ENCODE results near the gene BOD1L1. TPM values are rescaled to one million over a fixed set of nuclear protein-coding genes. Genes with fewer than 3 reads are reported as not detected.

The BOD1L1 gene
- total and polyA plus RNA-seq, 2 donors (not counting 1 experiment from before 2014, with no cell fraction given) = 20.2 to 109 TPM

- H3K9me3 ChIP-seq (ENCODE audit: control extremely low read depth in 1 of 3, control insufficient read depth in 2 of 3, insufficient read depth in 1 of 3, low read length in 2 of 3) = peaks cover 0 to 6% (median 2%) of the 10 kb centered on the region in 3 donors
- H2AFZ ChIP-seq (ENCODE audit: insufficient read depth, low read depth, low read length, poor library complexity, severe bottlenecking) = no peak overlapping the region
- POLR2A ChIA-PET = no interaction called here
- no peak overlapping the region for H3K27ac ChIP-seq (ENCODE audit: low read length in 2 of 2)
- peaks cover 0 to 8% (median 0%) of the 10 kb centered on the region in 4 experiments for H3K27me3 ChIP-seq (replicated peaks in 1 of 4; ENCODE audit: control extremely low read depth in 1 of 4, control insufficient read depth in 3 of 4, insufficient read depth in 4 of 4, low read length in 3 of 4)
- no peak overlapping the region for H3K4me3 ChIP-seq (ENCODE audit: control extremely low read depth in 1 of 5, extremely low read depth in 1 of 5, insufficient read depth in 1 of 5, low read depth in 2 of 5, low read length in 4 of 5)
- no peaks in the 10 kb centered on the region for H3K36me3 ChIP-seq (replicated peaks in 1 of 2; ENCODE audit: control extremely low read depth in 1 of 2, control insufficient read depth in 1 of 2, extremely low read depth in 1 of 2, insufficient read depth in 2 of 2, low read length in 1 of 2)
- TF ChIP-seq CTCF (IDR thresholded peaks at IDR 0.05) (no peak), EZH2 (IDR thresholded peaks at IDR 0.05; ENCODE audit: borderline replicate concordance, insufficient read depth, low read depth, low read length, poor library complexity, severe bottlenecking) (no peak)
- no peak overlapping the region for H3K4me2 ChIP-seq (replicated peaks; ENCODE audit: low read depth, low read length, poor library complexity, severe bottlenecking)
- Mint-ChIP-seq H3K27me3 (peaks cover 15% of the 10 kb centered on the region), H3K4me3 (no peak overlapping the region), H3K9me3 (ENCODE audit: insufficient read depth) (peaks cover 10% of the 10 kb centered on the region), H3K4me1 (no peaks in the 10 kb centered on the region), H3K27ac (no peak overlapping the region)
- DNase-seq (no peak), ATAC-seq (ENCODE audit: low read depth) (no peak)
- no peak overlapping the region for H3K9ac ChIP-seq (ENCODE audit: low read length)
- no peaks in the 10 kb centered on the region for H3K4me1 ChIP-seq (ENCODE audit: control insufficient read depth in 2 of 2, insufficient read depth in 2 of 2, low read length in 2 of 2)
- H4K20me1 ChIP-seq (ENCODE audit: control insufficient read depth, insufficient read depth, low read length, poor library complexity, severe bottlenecking) = no peaks in the 10 kb centered on the region
- H3K79me2 ChIP-seq (ENCODE audit: control insufficient read depth, insufficient read depth, low read length) = no peaks in the 10 kb centered on the region
- CTCF ChIA-PET = no interaction called here
- intact Hi-C loops (cut with micrococcal nuclease) = no loop called here
Observed at GRCh38 chr4:13673167-13673566, 45.6 kb upstream of the BOD1L1 start.

- Mint-ChIP-seq H3K9me3 (ENCODE audit: insufficient read depth) (peaks cover 4% of the 10 kb centered on the region), H3K27ac (no peak overlapping the region), H3K4me3 (no peak overlapping the region), H3K27me3 (peaks cover 15% of the 10 kb centered on the region), H3K4me1 (no peaks in the 10 kb centered on the region)
- H3K4me3 ChIP-seq (ENCODE audit: control extremely low read depth in 1 of 5, extremely low read depth in 1 of 5, insufficient read depth in 1 of 5, low read depth in 2 of 5, low read length in 4 of 5) = no peak overlapping the region
- no peak overlapping the region for H3K27ac ChIP-seq (ENCODE audit: low read length in 2 of 2)
- H3K4me2 ChIP-seq (replicated peaks; ENCODE audit: low read depth, low read length, poor library complexity, severe bottlenecking) = no peak overlapping the region
- H3K9me3 ChIP-seq (ENCODE audit: control extremely low read depth in 1 of 3, control insufficient read depth in 2 of 3, insufficient read depth in 1 of 3, low read length in 2 of 3) = peaks cover 0 to 3% (median 0%) of the 10 kb centered on the region in 3 donors
- peaks cover 0 to 8% (median 4%) of the 10 kb centered on the region in 4 experiments for H3K27me3 ChIP-seq (replicated peaks in 1 of 4; ENCODE audit: control extremely low read depth in 1 of 4, control insufficient read depth in 3 of 4, insufficient read depth in 4 of 4, low read length in 3 of 4)
- CTCF ChIA-PET = interaction anchor here (2.0 kb wide), 1 partner anchor 13 kb away, joined by 9 read pairs; no protein-coding TSS in a partner anchor
- H2AFZ ChIP-seq (ENCODE audit: insufficient read depth, low read depth, low read length, poor library complexity, severe bottlenecking) = no peak overlapping the region
- no peak for TF ChIP-seq EZH2 (IDR thresholded peaks at IDR 0.05; ENCODE audit: borderline replicate concordance, insufficient read depth, low read depth, low read length, poor library complexity, severe bottlenecking)
- TF ChIP-seq CTCF (IDR thresholded peaks at IDR 0.05) = no peak
- intact Hi-C loops (cut with micrococcal nuclease) = no loop called here
- H4K20me1 ChIP-seq (ENCODE audit: control insufficient read depth, insufficient read depth, low read length, poor library complexity, severe bottlenecking) = no peaks in the 10 kb centered on the region
- no peak overlapping the region for H3K9ac ChIP-seq (ENCODE audit: low read length)
- no CpG with 5 or more reads among the region's 4 CpGs for WGBS (ENCODE audit: insufficient coverage)
- H3K36me3 ChIP-seq (replicated peaks in 1 of 2; ENCODE audit: control extremely low read depth in 1 of 2, control insufficient read depth in 1 of 2, extremely low read depth in 1 of 2, insufficient read depth in 2 of 2, low read length in 1 of 2) = no peaks in the 10 kb centered on the region
- ATAC-seq (ENCODE audit: low read depth) (no peak), DNase-seq (no peak)
- no peaks in the 10 kb centered on the region for H3K79me2 ChIP-seq (ENCODE audit: control insufficient read depth, insufficient read depth, low read length)
- POLR2A ChIA-PET = no interaction called here
- H3K4me1 ChIP-seq (ENCODE audit: control insufficient read depth in 2 of 2, insufficient read depth in 2 of 2, low read length in 2 of 2) = no peaks in the 10 kb centered on the region
Observed at GRCh38 chr4:13670456-13671160, 43.1 kb upstream of the BOD1L1 start.

Measured in B cell (primary cell).